ENCODE data around the gene MTNR1B. TPM values are rescaled to one million over a fixed set of nuclear protein-coding genes. Genes with fewer than 3 reads are reported as not detected.
A peak's percentile ranks its signal among the peaks of the same experiment; 100 is the strongest.

Gene MTNR1B
- total RNA-seq, 1 donor from 2014 or later, result not detected

DNA sequence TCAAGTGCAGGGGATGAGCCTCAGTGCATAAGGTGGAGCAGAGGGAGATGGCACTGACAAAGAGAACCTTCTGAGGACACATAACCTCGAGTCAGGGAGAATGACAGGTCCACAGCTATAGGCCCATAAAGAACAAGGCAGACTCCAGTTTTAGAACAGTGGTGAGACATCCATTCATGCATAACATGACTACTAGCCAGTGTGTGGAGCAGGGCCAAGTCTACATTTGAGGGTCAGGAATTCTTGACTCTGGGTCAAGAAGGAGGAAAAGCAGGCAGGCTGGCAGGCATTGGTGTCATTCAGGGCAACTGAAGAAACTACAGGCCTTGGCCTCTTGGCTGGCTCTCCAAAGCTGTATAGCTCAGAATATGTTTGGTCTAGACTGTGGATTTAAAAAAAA lies 54.9 kb downstream of the MTNR1B start:
- peak; percentile 55 for DNase-seq (ENCODE audit: low read depth)
- no peak overlapping the region for H3K4me3 ChIP-seq (ENCODE audit: low read depth, low read length)

DNA sequence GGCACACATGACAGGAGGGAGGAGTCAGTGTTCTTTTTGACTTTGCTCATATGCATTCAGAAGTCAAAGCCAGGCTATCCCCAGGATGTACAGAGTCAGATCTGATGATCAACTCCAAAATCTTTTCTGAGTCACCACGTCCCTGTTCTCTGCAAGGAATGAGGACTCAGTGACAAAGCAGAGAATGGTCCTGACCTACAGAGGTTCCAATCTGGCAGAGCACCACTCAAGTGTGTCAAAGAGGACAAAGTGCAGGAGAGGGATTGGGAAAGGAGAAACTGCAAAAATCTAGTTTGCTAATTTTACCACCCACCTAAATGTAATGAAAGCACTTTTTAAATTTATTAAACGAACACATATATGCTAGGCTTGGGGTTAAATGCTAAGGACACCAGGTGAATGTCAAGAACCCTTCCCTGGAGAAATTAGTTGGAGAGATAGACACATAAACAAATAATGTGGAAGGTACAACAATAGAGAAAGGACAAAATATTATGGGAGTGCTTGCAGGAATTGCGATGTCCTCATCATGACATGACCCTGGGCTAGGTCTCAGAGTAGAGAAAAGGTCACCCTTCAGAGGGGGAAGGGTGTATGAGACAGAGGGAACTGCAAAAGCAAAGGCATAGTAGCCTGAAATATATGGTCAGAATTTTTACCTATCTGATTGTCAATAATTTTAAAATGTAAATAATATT lies 56.3 kb downstream of the MTNR1B start:
- TF ChIP-seq, protein P1, sequence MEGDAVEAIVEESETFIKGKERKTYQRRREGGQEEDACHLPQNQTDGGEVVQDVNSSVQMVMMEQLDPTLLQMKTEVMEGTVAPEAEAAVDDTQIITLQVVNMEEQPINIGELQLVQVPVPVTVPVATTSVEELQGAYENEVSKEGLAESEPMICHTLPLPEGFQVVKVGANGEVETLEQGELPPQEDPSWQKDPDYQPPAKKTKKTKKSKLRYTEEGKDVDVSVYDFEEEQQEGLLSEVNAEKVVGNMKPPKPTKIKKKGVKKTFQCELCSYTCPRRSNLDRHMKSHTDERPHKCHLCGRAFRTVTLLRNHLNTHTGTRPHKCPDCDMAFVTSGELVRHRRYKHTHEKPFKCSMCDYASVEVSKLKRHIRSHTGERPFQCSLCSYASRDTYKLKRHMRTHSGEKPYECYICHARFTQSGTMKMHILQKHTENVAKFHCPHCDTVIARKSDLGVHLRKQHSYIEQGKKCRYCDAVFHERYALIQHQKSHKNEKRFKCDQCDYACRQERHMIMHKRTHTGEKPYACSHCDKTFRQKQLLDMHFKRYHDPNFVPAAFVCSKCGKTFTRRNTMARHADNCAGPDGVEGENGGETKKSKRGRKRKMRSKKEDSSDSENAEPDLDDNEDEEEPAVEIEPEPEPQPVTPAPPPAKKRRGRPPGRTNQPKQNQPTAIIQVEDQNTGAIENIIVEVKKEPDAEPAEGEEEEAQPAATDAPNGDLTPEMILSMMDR (IDR thresholded peaks at IDR 0.05; ENCODE audit: insufficient read depth, low read length, poor library complexity, severe bottlenecking), result no peak
- Histone ChIP-seq H3K4me3 (ENCODE audit: low read depth, low read length) (no peak overlapping the region), H3K27me3 (ENCODE audit: control insufficient read depth, insufficient read depth, low read length) (no peaks in the 10 kb centered on the region), H3K36me3 (ENCODE audit: control insufficient read depth, insufficient read depth, low read length) (no peaks in the 10 kb centered on the region)
- DNase-seq (ENCODE audit: low read depth), result no peak

More for the DNA sequence above, 54.9 kb downstream of the MTNR1B start:
- TF ChIP-seq, protein P1 (IDR thresholded peaks at IDR 0.05; ENCODE audit: insufficient read depth, low read length, poor library complexity, severe bottlenecking), result no peak
- H3K27me3 ChIP-seq (ENCODE audit: control insufficient read depth, insufficient read depth, low read length), result no peaks in the 10 kb centered on the region
- H3K36me3 ChIP-seq (ENCODE audit: control insufficient read depth, insufficient read depth, low read length), result no peaks in the 10 kb centered on the region

DNA sequence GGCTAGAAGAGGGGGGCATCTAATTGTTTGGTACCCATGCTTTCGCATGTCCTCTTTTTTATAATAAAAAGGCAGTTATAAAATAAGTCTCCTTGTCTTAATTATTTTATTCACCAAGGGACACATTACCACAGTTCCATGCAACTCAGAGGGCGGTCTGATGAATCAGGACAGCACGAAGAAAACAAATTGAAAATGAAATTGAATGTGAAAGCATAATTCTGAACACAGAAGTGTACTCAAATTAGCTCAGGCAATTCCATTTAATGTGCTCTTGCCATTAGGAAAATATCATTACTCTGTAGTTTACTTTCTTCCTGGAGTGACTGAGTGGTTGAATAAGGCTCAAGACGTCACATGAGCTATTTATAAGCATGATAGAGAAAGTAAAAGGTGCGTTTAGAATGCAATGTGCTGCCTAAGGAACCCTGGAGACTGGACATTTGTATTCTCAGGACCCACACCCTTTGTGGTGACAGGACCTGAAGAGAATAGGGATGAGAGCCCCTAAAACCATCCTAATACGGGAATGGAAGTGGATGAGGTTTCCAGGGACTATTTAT lies 59.6 kb downstream of the MTNR1B start:
- Histone ChIP-seq H3K36me3 (ENCODE audit: control insufficient read depth, insufficient read depth, low read length) (no peaks in the 10 kb centered on the region), H3K4me3 (ENCODE audit: low read depth, low read length) (no peak overlapping the region), H3K27me3 (ENCODE audit: control insufficient read depth, insufficient read depth, low read length) (no peaks in the 10 kb centered on the region)
- TF ChIP-seq, protein P1 (IDR thresholded peaks at IDR 0.05; ENCODE audit: insufficient read depth, low read length, poor library complexity, severe bottlenecking), result no peak
- no peak for DNase-seq (ENCODE audit: low read depth)

DNA sequence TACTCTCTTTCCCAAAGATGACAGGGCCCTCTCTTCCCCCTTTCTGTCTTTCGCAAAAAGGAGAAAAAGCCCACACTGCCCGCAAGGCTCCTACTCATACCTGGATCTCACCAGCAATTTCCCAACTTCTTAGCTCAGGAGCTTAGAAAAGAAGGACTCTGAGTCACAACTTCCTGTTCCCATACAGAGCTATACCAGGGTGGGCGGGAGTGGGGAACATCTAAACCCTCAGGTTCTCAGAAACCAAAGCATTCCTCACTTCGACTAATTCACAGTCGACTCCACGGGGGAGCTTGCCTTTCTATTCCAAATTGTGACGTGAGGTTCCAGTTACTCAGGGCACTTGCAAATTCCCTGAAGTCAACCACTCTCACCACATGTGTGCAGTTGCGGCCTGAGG lies 61.9 kb downstream of the MTNR1B start:
- TF ChIP-seq, protein P1 (IDR thresholded peaks at IDR 0.05; ENCODE audit: insufficient read depth, low read length, poor library complexity, severe bottlenecking), result no peak
- DNase-seq (ENCODE audit: low read depth), result peak; percentile 10
- Histone ChIP-seq H3K27me3 (ENCODE audit: control insufficient read depth, insufficient read depth, low read length) (no peaks in the 10 kb centered on the region), H3K36me3 (ENCODE audit: control insufficient read depth, insufficient read depth, low read length) (no peaks in the 10 kb centered on the region), H3K4me3 (ENCODE audit: low read depth, low read length) (no peak overlapping the region)

Other genes with a start within 250 kb of the MTNR1B start
- 9.9 and 18.8 TPM in 2 replicates for gene SLC36A4, start 228.3 kb downstream of the MTNR1B start, total RNA-seq

All from kidney epithelial cell (primary cell).